GM12892 (cell line): ENCODE measurements around the gene ABI1.
"Not testable (repeated sequence)": the region's sequence is repeated elsewhere in the genome, so short reads cannot be mapped to it uniquely, and the experiment has no call there.

Source experiments
- POLR2A ChIP-seq: IDR thresholded peaks from 2 replicates; pipeline ENCODE4 v1.6.1; 2011; ENCODE audit warnings: low read depth, low read length, control low read depth
- TAF1 ChIP-seq: IDR thresholded peaks from 2 replicates; pipeline ENCODE4 v1.6.1; 2011; ENCODE audit warnings: low read depth, mild to moderate bottlenecking, control low read depth, low read length, borderline replicate concordance

GRCh38 chr10:26905253-26905781 lies 44.6 kb upstream of the ABI1 start:
- TF ChIP-seq POLR2A, TAF1: not testable (repeated sequence)
